ENCODE results near the gene CASP12.

Gene CASP12

DNA sequence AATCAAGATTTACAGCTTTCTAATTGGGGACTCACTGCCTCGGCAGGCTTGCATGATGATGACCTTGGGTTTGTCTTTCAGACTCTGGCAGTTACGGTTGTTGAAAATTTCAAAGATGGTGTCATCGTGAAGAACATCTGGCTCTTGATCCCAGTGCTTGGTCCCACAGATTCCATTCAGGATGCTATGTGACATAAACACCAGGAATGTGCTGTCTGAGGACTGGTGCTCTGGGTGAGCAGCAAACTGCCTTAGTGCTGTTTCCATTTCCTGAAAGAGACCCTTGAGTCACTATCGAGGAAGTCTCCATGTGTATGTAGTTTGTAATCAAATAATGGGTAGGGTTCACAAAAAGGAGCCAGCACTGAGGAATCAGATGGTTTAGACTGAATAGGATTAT lies 7.1 kb downstream of the CASP12 start:
- DNase-seq, result no peak

DNA sequence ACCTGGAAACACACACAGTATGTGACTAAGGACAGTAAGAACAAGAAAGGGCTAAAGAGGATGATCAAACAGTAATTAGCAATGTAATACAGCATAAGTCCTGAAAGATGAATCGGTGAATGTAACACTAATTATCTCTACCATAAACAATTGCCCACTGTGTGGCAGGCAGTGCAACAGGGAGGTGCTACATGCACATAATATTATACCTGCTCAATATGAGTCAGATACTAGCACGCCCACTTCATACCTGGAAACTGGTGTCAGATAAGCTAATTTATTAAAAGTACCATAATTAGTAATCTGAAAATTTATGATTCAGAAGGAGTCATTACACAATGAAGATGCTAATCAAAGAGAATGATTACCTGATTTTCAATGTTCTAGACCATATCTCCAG lies 14.9 kb downstream of the CASP12 start:
- no peak for DNase-seq

DNA sequence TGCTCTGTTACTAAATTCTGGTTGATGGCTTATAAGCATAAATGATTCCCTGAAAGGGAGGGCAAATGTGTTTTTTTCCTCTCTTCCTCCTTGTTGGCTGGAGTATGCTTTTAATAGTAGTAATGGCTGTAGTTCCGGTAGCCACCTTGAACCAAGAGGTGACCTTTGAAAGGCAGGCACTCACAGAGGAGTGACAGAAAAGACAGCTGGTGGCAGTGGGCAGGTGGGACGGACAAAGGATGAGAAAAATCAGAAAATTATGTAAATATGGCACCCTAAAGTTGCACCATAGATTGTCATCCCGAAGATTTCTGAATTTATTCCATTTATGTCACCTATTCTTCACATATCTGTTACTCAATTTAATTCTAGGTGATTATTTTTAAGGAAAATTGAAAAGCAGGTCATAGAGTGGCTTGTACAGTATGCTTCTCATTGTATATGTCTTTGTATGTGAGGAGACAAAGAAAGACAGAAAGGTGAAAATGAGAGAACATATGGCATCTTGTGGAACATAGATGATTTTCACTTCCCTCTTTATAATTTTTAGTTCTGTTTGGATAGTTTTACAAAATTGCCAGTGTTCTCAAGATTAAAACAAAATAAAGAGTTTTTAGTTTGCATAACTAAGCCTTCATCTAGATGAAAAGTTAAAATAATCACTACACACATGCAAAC lies 17.0 kb downstream of the CASP12 start:
- DNase-seq, result no peak

DNA sequence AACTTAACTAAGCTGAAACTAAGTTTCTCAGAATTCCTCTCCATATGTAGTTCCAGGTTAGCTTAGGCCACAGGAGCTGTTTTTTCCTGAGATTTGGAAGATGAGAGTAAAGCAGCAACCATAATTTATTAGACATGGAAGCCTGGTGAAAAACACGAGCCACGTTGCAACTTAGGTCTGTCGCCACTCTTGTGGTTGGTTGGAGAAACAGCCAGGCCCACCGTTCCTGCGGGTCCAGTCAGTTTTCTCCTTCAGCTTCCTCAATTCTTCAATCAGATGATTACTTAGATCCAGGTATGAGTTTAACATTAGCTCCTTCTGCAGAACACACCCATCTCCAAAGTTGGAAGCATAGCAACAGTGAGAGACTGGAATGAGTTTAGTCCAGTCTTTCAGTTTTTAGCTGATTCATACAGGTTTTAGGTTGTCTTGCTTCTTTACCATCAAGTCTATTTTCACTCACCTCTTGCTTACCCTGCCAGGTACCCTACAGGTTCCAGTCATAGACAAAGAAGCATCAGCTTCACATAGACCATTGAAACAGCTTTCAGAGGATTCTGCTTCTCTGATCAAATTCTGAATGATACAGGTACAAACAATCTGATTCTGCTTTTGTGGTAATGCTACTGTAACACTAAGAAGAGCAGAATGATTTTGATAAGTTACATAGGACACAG lies 18.6 kb downstream of the CASP12 start:
- DNase-seq, result no peak

DNA sequence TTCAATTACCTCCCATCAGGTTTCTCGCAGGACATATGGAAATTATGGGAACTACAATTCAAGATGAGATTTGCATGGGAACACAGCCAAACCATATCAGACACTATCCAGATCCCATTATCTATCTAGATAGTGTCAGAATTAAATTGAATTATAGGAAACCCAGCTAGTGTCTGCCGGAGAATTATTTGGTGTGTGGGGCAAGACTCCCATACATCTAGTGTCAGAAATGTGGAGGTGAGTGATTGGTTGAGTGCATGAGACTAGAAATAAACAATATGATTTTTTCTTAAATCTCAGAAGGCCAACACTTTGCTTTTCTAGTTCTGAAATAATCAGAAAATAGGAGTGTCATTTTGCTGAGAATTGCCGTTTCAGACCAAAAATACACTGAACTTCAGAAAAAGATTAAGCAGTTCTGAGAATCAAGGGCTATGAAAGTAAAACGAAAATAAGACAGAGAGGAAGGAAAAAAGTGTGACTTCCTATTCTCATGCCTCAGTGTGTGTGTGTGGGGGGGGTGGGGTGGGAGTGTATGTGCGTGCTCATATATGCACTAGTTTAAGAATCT lies 21.3 kb downstream of the CASP12 start:
- no peak for DNase-seq

DNA sequence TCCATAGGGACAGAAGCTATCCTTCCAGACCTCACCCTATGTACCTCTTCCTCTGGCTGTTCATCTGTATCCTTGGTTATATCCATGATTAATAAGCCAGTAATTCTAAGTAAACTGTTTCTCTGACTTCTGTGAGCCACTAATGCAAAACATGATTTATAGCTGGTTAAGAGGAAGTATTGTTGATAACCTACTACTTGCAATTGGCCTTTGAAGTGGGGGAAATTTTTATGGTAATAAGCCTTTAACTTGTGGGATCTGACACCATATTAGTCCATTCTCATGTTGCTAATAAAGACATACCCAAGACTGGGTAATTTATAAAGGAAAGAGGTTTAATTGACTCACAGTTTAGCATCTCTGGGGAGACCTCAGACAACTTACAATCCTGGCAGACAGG lies 21.9 kb downstream of the CASP12 start:
- no peak for DNase-seq

DNA sequence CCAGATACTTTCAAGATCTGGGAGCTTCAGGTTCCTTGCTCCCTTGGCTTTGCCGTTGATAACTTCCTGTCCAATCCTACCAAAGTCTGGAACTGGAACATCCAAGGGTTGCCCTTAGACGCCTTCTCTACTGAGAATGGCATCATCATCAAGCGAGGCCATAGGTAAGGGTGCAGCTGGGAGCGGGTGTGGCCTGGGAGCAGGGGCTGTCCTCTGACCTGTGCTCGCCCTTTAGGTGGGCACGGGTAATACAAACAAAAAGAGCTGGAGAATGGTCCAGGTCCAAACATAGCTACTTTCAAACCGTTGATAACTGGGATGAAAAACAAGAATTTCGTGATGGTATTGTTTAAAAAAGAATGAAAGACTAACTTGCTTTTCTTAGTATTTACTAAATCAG lies 25.0 kb downstream of the CASP12 start:
- DNase-seq, result peak; percentile 3

DNA sequence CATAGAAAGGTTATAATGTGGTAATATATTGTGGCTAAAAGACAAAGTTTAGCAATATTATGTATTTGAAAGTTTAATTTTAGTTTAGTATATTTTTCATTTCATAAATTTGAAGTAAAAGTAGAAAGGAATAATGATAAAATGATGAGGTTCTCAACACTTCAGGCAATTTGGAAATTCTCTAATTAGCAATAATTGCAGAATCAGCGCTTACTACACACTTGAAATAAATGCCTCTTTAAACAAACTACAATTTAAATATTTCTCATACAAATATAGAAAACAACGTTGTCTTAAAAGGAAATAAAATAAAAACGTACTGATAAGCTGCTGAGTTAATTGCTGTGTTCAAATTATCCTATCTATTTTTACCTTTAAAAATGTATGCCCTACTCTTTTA lies 25.9 kb downstream of the CASP12 start:
- DNase-seq, result no peak

DNA sequence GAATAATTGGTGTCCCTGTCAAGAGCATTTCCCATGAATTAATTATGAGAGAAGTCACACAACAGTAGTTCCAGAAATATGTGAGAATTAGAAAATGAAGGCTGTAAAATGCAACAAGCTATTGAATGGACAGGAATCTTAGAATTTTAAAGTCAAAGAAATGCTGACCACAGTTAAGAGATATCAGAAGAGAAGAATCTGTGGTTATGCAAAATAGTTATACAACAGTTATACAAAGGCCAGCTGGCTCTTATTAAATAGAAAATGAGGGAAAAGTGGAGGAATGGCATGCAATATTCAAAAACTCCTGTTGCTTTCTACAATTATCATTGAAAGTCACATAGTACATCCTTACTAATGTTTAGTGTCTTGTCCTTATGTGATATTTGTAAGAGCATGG lies 27.4 kb downstream of the CASP12 start:
- no peak for DNase-seq

DNA sequence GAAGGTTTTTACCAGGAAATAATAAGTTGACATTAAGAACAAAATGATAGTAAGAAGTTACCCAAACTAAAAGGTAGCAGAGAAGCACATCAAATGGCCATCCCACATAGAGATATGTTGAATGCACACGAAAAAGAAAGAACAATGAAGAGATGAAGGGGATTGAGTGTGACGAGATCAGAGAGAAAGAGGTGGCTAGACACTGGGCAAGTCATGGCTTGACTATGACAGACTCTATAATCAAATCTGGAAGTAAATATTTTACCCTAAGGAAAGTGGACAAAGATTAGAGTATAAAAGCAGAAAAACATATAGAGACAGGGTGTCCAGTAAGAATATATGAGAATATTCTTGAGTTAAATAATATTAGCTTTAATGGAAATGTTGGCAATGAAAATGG lies 31.4 kb downstream of the CASP12 start:
- DNase-seq, result no peak

DNA sequence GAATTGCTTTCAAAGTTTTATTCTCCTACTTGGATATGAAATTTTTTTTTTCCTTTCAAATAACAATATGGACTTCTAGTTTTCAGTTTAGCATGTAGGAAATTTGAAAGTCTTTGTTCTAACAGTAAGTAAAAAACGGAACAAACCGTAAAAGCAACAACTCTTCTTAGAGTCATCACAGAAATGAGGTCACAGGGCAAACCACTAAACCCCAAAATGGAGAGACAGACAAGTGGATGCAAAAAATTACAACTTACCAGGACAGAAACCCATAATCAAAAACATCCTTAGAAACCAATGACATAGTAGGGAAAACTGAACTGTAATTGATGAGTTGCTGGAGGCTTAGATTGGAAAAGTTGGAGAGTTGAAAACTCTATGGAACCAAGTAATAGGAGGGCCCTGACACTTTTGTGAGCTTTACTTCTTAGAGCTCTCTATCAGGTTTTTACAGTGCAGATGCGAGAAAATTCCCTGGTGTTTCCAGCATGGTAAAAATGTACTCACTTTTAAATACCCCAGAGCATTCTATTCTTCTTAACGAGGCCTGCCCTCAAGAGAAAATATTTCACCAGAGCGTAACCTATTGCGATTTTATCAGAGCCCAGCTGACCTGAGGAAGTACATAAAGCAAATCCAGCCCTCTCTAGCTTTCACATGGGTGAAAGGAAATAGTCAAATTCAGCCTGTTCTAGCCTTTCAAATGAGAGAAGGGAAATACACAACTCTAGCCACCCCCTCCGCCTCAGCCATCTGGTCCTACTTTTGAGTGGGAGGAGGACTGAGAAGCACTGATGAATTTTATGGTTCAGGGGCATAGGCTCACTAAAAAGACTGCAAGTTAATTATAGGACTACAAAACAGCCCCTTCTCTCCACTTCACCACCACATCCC lies 39.1 kb downstream of the CASP12 start:
- DNase-seq, result no peak

DNA sequence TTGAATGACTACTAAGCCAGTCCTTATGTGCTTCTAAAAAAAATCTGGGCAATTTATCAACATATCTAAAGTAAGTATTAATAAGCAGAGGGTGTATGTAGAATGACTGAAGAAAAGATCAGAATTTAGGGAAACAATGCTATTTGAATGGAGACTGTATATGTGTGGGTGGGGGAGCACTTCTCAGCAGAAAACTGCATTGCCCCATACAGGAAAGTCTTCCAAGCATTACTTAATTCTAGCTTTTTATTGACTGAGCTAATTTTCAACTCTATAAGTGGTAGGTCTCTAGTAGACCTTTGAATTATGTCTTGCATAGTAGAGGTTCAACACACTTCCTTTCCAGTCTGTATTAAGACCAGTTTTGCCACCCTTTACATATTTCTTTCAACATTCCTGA lies 41.7 kb downstream of the CASP12 start:
- DNase-seq, result no peak

DNA sequence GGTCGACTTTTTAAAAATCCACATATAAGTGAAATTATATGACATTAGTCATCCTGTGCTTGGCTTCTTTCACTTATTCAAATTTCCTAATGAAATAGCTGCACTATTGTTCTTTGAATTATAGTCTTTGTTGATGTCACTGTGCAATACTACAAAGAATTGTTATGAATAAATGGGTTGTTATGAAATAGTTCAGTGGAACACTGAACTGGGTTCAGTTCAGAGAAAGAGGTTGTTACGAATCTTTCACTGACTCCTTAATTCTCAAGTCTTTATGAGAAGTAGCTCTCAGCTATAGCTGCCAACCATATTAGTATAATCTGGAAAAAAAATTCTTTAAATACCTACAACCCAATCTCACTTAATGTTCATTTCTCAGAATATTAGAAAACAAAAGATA lies 42.3 kb downstream of the CASP12 start:
- no peak for DNase-seq

DNA sequence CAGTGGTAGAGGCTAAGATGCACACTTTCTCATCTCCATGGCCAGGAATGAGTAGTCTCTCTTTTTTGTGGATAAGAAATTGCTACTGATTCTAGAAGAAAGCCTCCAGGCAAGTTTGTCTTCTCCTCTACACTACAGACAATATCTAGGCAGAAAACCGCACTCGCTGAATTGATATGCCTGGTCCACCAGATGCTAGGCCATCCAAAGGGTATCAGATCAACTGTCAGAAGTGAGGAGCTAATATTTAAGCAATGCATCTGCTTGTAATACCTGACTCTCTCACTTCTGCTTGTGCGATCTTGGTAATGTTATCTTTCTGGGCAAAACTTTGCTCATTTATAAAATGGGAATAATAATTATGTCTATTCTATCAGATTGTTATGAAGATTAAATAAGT lies 45.0 kb downstream of the CASP12 start:
- DNase-seq, result no peak

DNA sequence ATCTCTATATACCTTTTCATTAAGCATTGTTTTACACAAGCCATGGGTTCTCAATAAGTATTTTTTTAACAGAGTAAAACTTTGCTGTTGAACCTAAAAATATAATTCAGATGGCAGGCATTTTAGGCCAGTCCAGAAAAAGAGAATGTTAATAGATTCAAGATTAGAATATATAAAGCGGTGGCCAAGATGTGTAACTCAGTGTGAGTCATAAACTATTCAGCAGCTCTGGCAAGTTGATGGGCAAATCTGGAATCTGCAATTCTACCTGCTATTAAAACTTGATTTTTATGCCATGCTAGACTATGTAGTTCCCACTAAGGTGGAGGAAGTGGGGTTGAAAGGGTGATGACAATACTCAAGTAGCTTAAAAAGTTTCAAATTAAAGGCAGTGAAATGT lies 45.4 kb downstream of the CASP12 start:
- DNase-seq, result no peak

DNA sequence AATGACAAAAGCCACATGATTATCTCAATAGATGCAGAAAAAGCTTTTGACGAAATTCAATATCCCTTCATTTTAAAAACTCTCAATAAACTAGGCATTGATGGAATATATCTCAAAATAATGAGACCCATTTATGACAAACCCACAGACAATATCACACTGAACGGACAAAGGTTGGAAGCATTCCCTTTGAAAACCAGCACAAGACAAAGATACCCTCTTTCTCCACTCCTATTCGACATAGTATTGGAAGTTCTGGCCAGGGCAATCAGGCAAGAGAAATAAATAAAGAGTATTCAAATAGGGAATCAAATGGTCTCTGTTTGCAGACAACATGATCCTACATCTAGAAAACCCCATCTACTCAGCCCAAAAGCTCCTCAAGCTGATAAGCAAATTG lies 52.0 kb downstream of the CASP12 start:
- DNase-seq, result no peak

DNA sequence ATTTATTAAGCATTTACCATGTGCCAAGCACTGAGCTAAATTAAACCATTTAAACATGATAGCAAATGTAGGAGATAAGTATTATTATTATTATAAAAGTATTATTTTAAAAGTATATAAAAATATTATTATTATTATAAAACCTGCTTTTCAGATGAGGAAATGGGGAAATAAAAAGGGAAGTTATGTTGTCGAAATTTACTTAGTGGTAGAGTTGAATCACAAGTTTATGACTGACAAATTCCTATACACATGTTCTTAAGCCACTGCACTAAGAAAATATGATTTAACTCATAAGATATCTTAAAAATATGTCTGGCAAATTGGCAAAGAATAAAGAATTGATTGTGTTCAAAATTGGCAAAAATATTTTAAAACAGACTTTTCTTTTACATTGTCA lies 53.8 kb downstream of the CASP12 start:
- DNase-seq, result no peak

DNA sequence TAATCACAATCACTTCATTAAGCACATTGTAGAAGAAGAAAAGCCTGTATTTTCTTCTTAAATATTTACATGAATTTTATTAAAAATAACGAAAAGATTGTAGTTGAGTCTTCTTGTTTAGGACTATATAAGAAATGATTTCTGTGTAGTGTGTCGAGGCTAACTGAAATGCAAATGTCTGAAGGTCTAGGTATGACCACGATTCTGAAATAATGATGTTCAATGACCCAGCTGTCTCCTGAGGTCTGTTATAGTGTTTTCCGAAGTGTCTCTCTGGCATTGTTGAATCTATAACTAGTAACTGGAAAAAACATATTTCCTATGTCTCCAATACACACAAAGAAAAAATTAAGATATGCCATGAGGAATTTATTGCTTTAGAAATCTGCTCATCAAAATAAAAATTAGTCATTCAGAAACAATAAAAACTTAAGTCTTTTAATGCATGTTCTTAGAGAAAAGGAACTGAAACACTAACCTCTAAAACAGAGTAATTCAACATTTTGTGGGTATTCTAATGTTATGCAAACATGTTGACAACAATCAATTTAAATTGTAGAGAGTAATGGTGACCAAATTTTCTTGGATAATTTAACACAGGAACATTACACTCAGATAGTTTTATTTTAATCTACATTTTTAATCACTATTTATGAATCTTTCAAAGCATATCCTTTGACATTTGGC lies 55.0 kb downstream of the CASP12 start:
- no peak for DNase-seq

DNA sequence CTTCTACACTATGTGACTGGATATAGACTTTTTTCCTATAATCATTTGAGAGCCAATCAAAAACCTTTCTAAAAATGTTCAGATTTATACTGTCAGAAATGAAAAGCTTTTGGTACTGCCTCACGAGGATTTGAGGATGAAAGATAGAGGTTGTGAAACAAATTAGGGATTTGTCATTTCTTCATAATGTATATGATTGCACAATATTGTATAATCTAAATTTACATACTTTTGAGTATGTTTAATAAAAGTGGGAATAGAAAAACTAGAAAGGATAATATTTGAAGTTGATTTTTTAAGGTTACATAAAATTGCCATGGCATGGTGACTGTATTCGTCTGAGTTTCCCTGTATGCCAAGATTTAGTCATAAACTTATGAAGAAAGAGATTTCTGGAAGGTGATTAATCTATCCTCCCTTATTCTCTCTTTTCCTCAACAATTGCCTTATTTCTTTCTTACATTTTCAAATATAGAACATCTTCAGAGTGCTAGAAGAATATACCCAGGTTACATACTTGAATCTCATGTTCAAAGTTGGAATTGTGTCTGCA lies 56.2 kb downstream of the CASP12 start:
- no peak for DNase-seq

DNA sequence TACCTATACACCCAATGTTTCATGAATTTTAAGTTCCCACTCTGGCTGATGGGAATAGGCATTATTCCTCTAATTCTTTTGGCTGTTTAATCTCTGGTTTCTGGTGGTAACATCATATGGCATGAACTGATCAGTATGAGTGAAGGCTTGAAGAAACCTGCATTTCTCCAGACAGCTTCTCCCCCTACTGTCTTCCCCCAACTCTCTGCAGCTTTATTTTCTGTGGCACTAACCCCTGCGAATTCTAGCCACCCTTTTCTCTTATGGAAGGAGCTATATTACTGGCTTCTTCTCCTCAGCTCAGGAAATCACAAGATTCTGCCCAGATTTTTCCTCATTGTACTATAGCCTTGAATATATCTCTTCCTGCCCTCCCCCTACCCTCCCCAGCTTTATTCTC lies 57.1 kb downstream of the CASP12 start:
- DNase-seq, result no peak

DNA sequence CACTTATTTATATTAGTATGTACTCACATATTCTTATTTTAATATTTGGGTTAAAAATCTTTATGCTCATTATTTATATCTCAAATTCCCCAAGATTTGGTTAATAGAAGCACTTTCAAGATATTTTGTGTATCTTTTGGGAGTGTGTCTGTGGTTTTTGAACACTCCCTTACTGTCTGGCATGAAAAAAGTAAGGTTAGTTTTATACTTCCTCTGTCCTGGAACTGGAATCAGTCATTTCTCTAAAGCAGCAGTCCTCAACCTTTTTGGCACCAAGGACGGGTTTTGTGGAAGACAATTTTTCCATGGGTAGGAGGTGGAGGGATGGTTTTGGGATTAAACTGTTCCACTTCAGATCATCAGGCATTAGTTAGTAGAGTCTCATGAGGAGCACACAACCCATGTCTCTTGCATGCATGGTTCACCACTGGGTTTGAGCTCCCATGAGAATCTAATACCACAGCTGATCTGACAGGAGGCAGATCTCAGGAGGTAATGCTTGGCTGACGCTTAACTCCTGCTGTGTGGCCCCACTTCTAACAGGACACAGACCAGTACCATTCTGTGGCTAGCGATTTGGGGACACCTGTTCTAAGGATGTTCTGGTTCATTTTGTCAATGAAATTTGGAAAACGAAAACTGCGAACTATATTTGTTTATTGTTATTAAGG lies 60.2 kb downstream of the CASP12 start:
- no peak for DNase-seq

DNA sequence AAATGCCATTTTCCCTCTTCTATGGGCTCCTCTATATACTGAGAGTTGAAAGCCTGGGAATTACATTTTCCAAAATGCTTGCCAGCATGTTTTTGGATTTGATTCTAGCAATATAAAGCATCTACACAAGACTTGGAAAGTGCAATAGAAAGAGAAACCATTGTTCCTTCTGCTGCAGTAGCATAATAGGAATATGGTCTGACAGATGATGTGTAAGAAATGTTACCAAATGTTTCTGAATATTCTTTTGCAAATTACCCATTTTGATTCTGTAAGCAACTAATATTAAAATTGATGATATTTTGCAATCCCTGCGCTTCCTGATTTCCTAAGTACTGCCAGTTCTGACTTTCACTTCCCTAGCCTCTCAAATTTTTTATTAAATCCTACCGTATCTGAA lies 61.6 kb downstream of the CASP12 start:
- no peak for DNase-seq

Measured in hematopoietic multipotent progenitor cell treated with erythropoietin and hydrocortisone succinate and interleukin-3 and kit ligand, for 8 days (in vitro differentiated cells).